Astrocyte of the spinal cord (primary cell): ENCODE results near the gene URB1.

Experiments
- DNase-seq: peaks from one replicate; pipeline ENCODE4 v3.0.0; 2011; ENCODE audit warnings: low read depth, low spot score
- H3K4me3 ChIP-seq: 2 replicates; pipeline ENCODE4 v1.5.1; 2011; ENCODE audit warnings: low read depth, mild to moderate bottlenecking, low read length, moderate library complexity
- in situ Hi-C: cut with HindIII; loops from 2 replicates; pipeline ENCODE4 v1.10.0; 2017; ENCODE audit warnings: low sequenced_read_pairs
- TF ChIP-seq, protein P1 (sequence below): IDR thresholded peaks from 2 replicates; pipeline ENCODE4 v1.5.1; 2012; ENCODE audit warnings: low read depth, mild to moderate bottlenecking, low read length, inconsistent platforms

Gene URB1

DNA sequence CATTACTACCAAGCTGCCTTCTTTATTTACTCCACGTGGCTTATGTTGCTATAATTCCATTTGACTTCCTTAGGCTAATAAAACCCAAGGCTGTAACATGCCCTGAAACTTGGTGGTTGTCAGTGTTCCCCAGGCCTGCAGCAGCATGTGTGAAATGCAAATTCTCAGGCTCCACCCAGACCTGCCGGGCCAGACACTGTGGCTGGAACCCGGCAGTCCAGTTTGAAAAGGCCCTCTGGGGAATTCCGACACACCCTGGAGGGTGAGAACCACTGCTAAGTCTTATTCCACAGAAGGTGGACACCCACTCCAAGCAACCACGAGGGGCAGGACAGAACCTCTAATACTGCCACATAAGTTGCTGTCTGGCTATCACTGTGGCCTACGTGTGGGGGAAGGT, 41.4 kb downstream of the URB1 start:
- in situ Hi-C loops, result no loop called here
- TF ChIP-seq, protein P1, sequence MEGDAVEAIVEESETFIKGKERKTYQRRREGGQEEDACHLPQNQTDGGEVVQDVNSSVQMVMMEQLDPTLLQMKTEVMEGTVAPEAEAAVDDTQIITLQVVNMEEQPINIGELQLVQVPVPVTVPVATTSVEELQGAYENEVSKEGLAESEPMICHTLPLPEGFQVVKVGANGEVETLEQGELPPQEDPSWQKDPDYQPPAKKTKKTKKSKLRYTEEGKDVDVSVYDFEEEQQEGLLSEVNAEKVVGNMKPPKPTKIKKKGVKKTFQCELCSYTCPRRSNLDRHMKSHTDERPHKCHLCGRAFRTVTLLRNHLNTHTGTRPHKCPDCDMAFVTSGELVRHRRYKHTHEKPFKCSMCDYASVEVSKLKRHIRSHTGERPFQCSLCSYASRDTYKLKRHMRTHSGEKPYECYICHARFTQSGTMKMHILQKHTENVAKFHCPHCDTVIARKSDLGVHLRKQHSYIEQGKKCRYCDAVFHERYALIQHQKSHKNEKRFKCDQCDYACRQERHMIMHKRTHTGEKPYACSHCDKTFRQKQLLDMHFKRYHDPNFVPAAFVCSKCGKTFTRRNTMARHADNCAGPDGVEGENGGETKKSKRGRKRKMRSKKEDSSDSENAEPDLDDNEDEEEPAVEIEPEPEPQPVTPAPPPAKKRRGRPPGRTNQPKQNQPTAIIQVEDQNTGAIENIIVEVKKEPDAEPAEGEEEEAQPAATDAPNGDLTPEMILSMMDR, result no peak
- no peak overlapping the region for H3K4me3 ChIP-seq
- DNase-seq, result no peak

DNA sequence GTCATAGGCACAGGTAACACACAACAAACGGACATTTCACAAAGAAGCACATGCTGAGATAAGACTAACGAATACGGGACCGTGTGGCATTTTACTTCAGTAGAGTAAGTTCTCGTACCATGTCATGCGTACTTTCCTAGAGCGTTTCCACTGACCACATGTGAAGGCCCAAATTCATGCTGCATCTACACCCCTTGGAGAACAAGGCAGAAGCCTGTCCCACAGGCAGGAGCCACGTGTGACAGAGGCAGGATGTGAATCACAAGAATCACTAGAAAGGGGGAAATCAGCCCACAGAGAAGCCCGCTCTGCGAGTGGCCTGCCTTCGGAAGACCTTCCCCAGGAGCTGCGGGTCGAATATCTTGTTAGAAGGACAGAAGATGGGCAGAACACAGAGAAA, 41.8 kb downstream of the URB1 start:
- H3K4me3 ChIP-seq, result no peak overlapping the region
- DNase-seq, result no peak
- TF ChIP-seq, protein P1, result no peak
- in situ Hi-C loops, result no loop called here

DNA sequence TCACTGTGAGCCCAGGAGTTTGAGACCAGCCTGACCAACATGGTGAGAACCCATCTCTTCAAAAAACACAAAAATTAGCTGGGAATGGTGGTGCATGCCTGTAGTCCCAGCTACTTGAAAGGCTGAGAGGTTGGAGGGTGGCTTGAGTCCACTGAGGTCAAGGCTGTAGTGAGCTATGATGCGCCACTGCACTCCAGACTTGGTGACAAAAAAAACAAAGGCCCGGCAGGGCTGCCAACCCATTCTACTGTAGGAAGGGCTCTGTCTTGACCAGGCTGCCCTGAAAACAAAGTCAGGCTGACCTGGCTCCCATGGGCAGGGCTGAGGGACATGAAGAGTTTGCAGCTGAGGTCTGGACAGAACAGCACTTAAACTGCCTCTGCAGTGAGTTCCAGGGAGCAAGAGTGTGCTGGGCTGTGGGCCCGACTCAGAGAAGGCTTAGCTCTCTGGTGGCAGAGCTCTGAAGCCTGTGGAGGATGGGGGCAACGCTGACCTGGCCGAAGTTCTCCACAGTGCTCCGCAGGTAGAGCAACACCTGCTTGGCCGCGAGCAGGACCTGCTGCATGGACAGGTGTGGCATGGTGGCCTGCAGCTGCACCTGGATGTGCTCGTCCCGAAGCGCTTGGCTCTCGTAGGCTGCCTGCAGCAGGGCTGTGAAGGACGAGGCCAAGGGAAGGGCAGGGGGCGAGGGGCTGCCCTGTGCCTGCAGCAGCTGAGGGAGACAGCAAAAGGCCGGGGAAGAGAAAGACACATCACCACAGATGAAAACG, 42.4 kb downstream of the URB1 start:
- no peak for DNase-seq
- H3K4me3 ChIP-seq, result no peak overlapping the region
- in situ Hi-C loops, result no loop called here
- TF ChIP-seq, protein P1, result no peak

DNA sequence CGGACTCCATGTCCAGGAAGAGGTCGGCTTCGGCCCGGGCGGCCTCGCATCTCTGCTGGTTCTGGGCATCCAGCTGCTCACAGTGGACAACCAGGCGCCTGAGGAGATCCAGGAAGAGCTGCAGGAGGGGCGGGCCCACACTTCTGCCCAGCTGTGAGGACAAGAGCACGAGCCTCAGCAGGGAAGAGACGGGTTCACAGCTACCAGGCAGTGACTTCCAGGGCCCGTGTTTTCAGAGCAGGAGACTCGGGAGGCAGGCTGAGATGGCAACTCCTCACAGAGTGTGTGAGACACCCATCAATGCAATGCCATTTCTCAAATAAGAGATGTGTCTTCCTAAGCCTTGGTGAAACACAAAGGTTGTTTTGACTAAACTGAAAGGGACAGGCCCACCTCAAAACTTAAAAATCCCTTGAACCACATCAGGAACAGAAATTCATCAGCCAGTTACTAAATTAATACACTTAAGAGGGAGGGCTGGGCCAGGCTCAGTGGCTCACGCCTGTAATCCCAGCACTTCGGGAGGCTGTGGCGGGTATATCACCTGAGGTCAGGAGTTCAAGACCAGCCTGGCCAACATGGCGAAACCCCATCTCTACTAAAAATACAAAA, 43.4 kb downstream of the URB1 start:
- in situ Hi-C loops, result no loop called here
- no peak for DNase-seq
- H3K4me3 ChIP-seq, result no peak overlapping the region
- TF ChIP-seq, protein P1, result no peak

DNA sequence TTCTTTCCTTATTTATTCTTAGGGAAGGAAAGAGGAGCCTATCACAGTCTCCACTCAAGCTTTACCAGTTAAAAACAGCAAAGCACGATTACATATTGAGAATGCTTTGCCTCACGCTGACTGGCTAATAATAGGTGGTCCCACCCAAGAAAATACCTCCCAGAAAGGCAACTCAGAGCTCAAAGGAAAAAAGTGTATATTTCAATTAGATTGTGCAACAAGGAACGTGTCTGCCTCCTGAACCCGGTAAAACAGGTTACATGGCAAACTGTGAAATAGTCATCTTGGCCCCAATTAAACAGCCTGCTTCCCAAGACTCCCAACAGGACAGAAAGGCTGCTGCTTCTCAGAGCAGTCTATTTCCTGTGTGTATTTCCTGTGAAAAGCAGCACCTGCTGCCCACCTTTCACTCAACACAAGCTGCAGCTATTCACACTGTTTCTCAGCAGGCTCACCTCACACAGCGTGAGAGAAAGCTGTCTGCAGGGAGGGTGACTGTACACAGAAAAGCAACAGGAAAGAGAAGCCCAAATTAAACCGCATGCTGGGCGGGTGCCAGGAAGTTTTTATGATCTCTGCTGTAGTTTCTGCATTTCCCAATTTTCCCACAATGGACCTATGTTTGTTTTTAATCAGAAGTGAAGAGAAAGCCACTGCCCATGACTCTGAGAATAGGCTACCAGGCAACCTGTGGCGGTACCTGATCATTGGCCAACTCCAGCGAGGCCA, 44.0 kb downstream of the URB1 start:
- in situ Hi-C loops, result no loop called here
- TF ChIP-seq, protein P1, result no peak
- no peak overlapping the region for H3K4me3 ChIP-seq
- DNase-seq, result no peak

DNA sequence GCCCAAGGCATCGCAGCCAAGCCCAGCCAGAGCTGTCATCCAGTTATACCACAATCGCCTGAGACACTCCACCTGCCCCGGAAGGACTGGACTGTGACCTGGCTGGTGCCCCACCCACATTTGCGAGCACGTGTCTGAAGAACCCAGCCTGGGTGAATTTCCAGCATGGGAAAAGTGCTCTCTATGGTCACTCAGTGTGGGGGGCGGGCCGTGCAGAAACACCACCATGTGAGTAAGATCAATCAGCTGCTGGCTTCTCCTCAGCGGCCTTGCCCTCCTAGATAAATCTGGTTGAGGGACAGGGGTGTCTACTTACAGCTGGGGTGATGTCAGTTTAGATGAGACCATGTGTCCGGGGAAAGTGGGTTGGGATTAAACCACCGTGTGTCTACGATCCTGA, 44.8 kb downstream of the URB1 start:
- TF ChIP-seq, protein P1, result no peak
- no peak overlapping the region for H3K4me3 ChIP-seq
- no peak for DNase-seq
- in situ Hi-C loops, result no loop called here
